ENCODE results near the gene DCLK1. TPM values are rescaled to one million over a fixed set of nuclear protein-coding genes. Genes with fewer than 3 reads are reported as not detected.

DCLK1 gene
- total RNA-seq, 2 experiments from 2014 or later = not detected

DNA sequence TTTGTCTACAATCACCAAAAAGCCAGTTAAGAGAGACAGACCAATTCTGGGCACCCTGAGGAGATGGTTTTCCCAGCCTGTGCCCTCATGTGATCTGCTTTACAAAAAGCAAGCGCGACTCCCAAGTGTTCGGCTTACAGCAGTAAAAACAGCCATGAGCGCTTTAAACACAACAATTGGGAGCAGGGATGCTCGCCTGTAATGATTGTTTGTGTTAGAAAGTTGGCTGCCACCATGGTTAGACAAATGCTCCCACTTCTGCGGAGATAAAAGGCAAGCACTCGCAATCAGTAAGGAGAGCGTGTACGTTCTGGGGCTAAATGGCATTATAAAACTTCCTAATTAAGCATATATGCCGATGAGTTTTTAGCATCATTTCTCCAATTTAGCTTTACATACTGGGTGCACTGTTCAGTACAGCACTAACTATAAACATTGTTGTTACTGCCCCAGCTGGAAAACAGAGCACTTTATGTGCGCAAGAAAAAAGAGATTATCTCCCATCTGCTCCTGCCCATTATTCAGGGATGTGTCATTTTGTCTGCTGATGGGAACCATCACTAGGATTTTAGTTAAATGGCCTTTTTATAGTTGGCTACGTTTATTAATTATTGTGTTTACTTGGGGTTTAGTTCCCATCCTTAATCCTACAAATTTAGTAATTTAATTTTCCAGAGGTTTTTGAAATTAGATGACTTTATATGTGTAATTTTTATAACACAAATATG, 345.4 kb downstream of the DCLK1 start:
- H3K4me3 Mint-ChIP-seq = no peak overlapping the region
- H3K36me3 Mint-ChIP-seq (ENCODE audit: low read depth) = no peaks in the 10 kb centered on the region
- ChIA-PET CTCF (no interaction called here), POLR2A (no interaction called here)
- DNase-seq (no peak), ATAC-seq (no peak)
- no peaks in the 10 kb centered on the region for H3K9me3 Mint-ChIP-seq (ENCODE audit: insufficient read depth)
- no peak overlapping the region for H3K27ac Mint-ChIP-seq
- no peaks in the 10 kb centered on the region for H3K4me1 Mint-ChIP-seq (ENCODE audit: low read depth)
- no peaks in the 10 kb centered on the region for H3K27me3 Mint-ChIP-seq (ENCODE audit: low read depth)

DNA sequence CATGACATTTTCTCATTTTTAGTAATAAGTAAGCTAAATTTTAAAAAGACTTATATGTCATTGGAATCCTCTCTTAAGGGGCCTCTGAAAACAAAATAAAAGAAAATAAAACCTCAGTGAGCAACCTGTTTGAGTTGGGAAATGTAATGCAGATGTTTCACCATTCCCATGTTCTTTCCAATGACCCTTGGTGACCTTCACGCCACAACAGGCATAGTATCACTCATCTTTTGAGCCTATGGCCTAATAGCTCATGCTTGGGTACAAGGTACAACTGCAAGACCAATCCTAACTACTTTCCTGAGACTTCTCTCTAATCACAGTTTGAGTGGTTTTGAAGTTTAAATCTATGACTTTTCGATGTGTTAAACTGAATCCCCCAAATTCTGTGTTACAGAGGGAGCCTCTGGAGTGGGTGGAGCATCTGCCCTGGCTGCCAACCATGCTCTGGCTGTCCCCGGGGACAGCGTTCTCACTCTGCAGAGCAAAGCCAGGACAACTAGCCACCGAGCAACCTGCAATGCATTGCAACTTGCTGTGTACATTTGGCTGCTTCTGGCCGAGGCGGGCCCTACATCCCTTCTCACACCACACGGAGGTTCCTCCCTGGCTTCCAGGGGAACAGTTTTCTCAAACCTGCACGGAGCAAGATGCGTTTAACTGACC, 346.8 kb downstream of the DCLK1 start:
- ATAC-seq (no peak), DNase-seq (no peak)
- H3K9me3 Mint-ChIP-seq (ENCODE audit: insufficient read depth) = no peaks in the 10 kb centered on the region
- no peaks in the 10 kb centered on the region for H3K36me3 Mint-ChIP-seq (ENCODE audit: low read depth)
- no peak overlapping the region for H3K27ac Mint-ChIP-seq
- no peaks in the 10 kb centered on the region for H3K27me3 Mint-ChIP-seq (ENCODE audit: low read depth)
- POLR2A ChIA-PET = no interaction called here
- no peaks in the 10 kb centered on the region for H3K4me1 Mint-ChIP-seq (ENCODE audit: low read depth)
- CTCF ChIA-PET = no interaction called here
- H3K4me3 Mint-ChIP-seq = no peak overlapping the region

DNA sequence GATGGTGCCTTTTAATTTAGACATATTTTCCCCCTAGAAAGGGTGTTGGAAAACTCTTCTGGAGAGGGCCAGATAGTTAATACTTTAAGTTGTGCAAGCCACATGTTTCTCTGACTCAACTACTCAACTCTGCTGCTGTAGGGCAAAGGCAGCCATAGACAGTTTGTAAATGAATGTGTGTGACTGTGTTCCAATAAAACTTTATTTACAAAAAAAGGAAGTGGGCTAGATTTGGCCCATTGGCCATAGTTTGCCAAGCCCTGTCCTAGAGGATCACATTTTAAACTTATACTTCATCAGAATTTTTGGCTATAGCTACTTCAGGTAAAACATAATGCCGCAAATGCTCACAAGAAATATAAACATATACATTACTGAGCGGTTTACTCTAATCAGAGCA, 348.4 kb downstream of the DCLK1 start:
- no peaks in the 10 kb centered on the region for H3K9me3 Mint-ChIP-seq (ENCODE audit: insufficient read depth)
- no peak overlapping the region for H3K4me3 Mint-ChIP-seq
- ChIA-PET POLR2A (no interaction called here), CTCF (no interaction called here)
- no peak for ATAC-seq
- no peak for DNase-seq
- no peaks in the 10 kb centered on the region for H3K27me3 Mint-ChIP-seq (ENCODE audit: low read depth)
- H3K27ac Mint-ChIP-seq = no peak overlapping the region
- H3K4me1 Mint-ChIP-seq (ENCODE audit: low read depth) = no peaks in the 10 kb centered on the region
- no peaks in the 10 kb centered on the region for H3K36me3 Mint-ChIP-seq (ENCODE audit: low read depth)

DNA sequence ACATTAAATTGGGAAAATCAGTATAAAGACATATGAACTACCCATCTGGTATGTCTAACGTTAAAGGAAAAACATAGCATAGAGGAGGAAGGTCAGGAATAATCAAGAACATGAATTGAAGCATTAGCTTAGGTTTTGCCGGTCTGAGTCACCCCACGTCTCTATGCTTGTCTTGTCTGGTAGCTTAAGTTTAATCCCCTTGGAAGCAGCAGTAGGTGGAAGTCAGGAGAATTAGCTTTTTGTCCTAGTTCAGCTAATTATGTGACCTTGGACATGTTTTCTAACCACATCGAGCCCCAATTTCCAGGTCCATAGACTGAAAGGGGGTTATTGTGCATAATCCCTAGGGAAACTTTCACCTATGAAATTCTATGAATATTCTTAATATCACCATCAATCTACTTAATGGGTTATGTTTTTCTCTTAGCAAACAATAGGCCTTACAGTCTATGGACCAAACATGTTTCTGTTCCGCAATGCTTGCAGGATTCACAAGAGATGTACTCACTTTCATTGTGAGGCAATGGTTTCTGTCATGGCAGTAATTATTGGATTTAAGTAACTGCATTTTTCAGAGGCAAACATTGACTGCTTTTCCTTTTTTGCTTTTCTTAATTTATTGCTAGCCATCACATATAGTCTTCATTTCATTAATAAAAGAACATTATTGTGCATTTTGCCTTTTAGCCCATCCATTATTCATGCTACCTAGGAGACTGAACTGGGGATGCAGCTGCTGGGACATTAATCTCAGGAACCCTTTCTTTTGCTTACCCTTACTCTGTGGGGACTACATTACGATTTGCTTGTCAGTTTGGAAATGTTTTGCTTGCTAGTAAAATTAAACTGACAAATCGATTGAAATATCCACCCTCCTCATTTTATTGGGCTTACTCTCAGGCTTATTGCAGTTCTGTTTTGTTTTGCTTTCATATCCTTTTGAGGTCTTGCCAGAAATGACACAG, 349.9 kb downstream of the DCLK1 start:
- H3K27me3 Mint-ChIP-seq (ENCODE audit: low read depth) = no peaks in the 10 kb centered on the region
- ATAC-seq = no peak
- no peaks in the 10 kb centered on the region for H3K9me3 Mint-ChIP-seq (ENCODE audit: insufficient read depth)
- H3K4me1 Mint-ChIP-seq (ENCODE audit: low read depth) = no peaks in the 10 kb centered on the region
- ChIA-PET CTCF (interaction anchor here (1.2 kb wide), 1 partner anchor 8 kb away, joined by 4 read pairs; no protein-coding TSS in a partner anchor), POLR2A (no interaction called here)
- H3K4me3 Mint-ChIP-seq = no peak overlapping the region
- H3K27ac Mint-ChIP-seq = no peak overlapping the region
- DNase-seq = no peak
- no peaks in the 10 kb centered on the region for H3K36me3 Mint-ChIP-seq (ENCODE audit: low read depth)

DNA sequence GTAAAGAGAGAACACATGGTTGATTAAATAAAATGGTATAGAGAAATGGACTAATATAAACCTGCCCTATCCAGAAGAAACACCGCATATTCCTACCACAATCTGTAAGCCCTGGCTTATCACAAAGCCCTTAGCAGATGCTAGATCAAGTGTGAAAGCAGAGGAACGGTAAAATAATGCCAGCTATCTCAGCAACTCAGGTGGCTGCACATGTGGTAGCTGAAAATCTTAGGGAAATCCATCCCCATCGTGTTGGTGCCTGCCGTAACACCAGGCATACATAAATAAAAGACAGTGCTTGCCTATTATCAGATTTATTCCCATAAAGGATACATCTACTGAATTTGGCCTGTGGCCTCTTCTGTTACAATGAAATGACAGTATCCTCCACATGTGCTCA, 350.6 kb downstream of the DCLK1 start:
- H3K27ac Mint-ChIP-seq = no peak overlapping the region
- no peak for DNase-seq
- no peak for ATAC-seq
- no peaks in the 10 kb centered on the region for H3K4me1 Mint-ChIP-seq (ENCODE audit: low read depth)
- ChIA-PET CTCF (interaction anchor here (1.2 kb wide), 1 partner anchor 9 kb away, joined by 4 read pairs; no protein-coding TSS in a partner anchor), POLR2A (no interaction called here)
- no peaks in the 10 kb centered on the region for H3K36me3 Mint-ChIP-seq (ENCODE audit: low read depth)
- no peak overlapping the region for H3K4me3 Mint-ChIP-seq
- no peaks in the 10 kb centered on the region for H3K27me3 Mint-ChIP-seq (ENCODE audit: low read depth)
- no peaks in the 10 kb centered on the region for H3K9me3 Mint-ChIP-seq (ENCODE audit: insufficient read depth)

DNA sequence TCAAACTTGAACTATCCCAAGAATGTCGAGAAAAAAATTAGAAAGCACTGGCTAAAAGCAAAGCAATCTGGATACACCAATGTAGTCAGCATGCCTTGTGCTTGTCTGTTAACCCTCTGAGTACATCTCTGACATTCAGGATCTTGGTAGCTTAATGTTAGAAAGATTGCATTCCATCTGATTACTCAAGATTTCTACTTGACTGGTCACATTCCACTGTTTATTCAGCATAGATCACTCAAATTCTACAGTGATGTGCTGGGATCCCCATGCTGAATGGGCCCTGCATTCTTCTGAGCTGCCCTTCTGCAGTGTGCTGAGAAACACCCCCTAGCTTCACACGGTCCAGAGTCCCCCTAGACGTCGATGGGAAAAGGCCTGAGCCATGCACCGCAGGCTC, 359.3 kb downstream of the DCLK1 start:
- no peak for ATAC-seq
- no peak for DNase-seq
- no peaks in the 10 kb centered on the region for H3K9me3 Mint-ChIP-seq (ENCODE audit: insufficient read depth)
- POLR2A ChIA-PET = no interaction called here
- H3K27ac Mint-ChIP-seq = no peak overlapping the region
- no peak overlapping the region for H3K4me3 Mint-ChIP-seq
- CTCF ChIA-PET = no interaction called here
- H3K4me1 Mint-ChIP-seq (ENCODE audit: low read depth) = no peaks in the 10 kb centered on the region
- no peaks in the 10 kb centered on the region for H3K27me3 Mint-ChIP-seq (ENCODE audit: low read depth)
- no peaks in the 10 kb centered on the region for H3K36me3 Mint-ChIP-seq (ENCODE audit: low read depth)

DNA sequence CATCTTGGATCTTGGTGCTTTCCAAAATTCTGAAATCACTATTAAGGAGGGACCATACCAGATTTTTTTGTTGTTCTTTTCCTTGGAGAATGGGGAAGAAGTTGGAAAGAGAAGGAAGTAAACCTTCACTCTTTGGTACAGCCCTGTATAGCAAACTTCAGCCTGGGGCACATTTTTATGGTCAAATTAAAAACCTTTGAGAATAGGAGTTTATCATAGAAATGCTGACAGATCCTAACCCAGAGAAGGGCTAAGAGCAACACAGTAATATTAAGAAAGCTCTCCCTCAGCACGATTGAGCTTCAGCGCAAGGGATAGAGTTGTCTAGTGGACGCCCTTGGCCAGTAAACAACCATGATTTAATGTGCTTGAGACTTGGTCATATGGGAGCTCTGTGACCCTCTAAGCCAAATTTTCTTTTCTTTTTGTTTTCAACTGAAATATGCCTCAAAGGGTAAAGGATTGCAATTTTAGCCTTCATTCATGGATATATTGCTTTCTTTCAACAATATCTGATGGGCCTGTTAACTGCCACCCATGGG, 360.4 kb downstream of the DCLK1 start:
- no peaks in the 10 kb centered on the region for H3K36me3 Mint-ChIP-seq (ENCODE audit: low read depth)
- H3K9me3 Mint-ChIP-seq (ENCODE audit: insufficient read depth) = no peaks in the 10 kb centered on the region
- ATAC-seq (no peak), DNase-seq (no peak)
- H3K4me3 Mint-ChIP-seq = no peak overlapping the region
- H3K4me1 Mint-ChIP-seq (ENCODE audit: low read depth) = no peaks in the 10 kb centered on the region
- no peaks in the 10 kb centered on the region for H3K27me3 Mint-ChIP-seq (ENCODE audit: low read depth)
- ChIA-PET CTCF (no interaction called here), POLR2A (no interaction called here)
- H3K27ac Mint-ChIP-seq = no peak overlapping the region

DNA sequence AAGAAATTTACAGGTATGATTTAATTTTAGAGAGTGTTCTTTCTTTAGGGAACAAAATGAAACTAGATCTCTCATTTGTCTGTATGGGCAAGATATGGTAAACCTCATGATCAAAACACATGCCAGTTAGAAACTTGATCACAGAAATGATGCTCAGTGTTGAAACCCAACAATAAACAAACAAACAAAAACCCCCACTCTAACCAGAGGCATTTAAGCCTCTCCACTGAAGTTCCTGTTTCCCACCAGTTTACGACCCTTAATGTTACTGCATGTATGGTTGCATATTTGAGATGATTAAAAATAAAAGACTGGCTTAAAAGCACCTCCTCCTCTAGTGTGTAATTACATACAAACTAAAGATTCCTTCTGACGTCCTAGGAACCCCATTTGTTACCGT, 361.4 kb downstream of the DCLK1 start:
- no peaks in the 10 kb centered on the region for H3K27me3 Mint-ChIP-seq (ENCODE audit: low read depth)
- no peaks in the 10 kb centered on the region for H3K4me1 Mint-ChIP-seq (ENCODE audit: low read depth)
- H3K4me3 Mint-ChIP-seq = no peak overlapping the region
- no peaks in the 10 kb centered on the region for H3K36me3 Mint-ChIP-seq (ENCODE audit: low read depth)
- CTCF ChIA-PET = no interaction called here
- ATAC-seq (no peak), DNase-seq (no peak)
- POLR2A ChIA-PET = no interaction called here
- no peaks in the 10 kb centered on the region for H3K9me3 Mint-ChIP-seq (ENCODE audit: insufficient read depth)
- H3K27ac Mint-ChIP-seq = no peak overlapping the region

DNA sequence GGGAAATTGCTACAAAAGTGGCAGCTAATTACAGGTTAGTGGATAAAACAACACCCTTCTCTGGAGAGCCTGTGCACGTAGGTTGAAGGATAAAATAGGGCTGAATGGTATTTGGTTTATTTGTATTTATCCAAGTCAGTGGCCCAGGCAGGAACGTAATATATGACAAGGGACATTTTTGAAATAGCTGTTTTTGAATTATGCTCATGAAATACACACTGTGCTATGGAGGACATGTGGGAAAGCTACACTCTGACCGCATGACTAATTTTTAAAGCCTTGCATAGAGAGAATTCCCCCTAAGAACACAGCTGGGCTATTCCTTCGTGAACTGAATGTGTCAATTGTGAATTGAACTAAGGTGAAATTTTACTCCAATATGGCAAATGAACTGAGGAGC, 362.6 kb downstream of the DCLK1 start:
- no peaks in the 10 kb centered on the region for H3K4me1 Mint-ChIP-seq (ENCODE audit: low read depth)

DNA sequence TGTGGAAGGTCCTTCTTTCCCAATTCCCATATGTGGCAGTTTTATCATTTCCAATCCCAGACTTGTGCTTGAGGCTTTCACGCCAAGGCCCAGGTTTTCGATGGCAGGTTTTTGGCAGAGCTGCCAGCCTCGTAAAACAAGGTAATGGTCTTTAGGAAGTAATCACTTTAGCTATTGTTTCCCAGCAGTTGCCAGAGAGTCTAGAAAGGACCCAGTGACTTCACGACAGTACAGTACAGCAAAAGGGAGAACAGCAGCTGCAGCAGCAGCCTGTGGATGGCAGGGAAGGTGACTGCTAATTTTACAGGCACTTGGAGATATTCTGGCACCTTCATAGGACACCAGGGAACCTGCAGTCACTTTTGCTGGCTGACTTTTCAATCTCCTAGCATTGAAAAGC, 363.1 kb downstream of the DCLK1 start:
- Mint-ChIP-seq H3K27me3 (ENCODE audit: low read depth) (no peaks in the 10 kb centered on the region), H3K36me3 (ENCODE audit: low read depth) (no peaks in the 10 kb centered on the region), H3K27ac (no peak overlapping the region), H3K4me1 (ENCODE audit: low read depth) (no peaks in the 10 kb centered on the region), H3K4me3 (no peak overlapping the region), H3K9me3 (ENCODE audit: insufficient read depth) (no peaks in the 10 kb centered on the region)
- DNase-seq (no peak), ATAC-seq (no peak)
- ChIA-PET CTCF (no interaction called here), POLR2A (no interaction called here)

More for the DNA sequence above, 362.6 kb downstream of the DCLK1 start:
- H3K27ac Mint-ChIP-seq = no peak overlapping the region
- H3K36me3 Mint-ChIP-seq (ENCODE audit: low read depth) = no peaks in the 10 kb centered on the region
- no peaks in the 10 kb centered on the region for H3K9me3 Mint-ChIP-seq (ENCODE audit: insufficient read depth)
- DNase-seq (no peak), ATAC-seq (no peak)
- ChIA-PET CTCF (no interaction called here), POLR2A (no interaction called here)
- H3K4me3 Mint-ChIP-seq = no peak overlapping the region
- H3K27me3 Mint-ChIP-seq (ENCODE audit: low read depth) = no peaks in the 10 kb centered on the region

DNA sequence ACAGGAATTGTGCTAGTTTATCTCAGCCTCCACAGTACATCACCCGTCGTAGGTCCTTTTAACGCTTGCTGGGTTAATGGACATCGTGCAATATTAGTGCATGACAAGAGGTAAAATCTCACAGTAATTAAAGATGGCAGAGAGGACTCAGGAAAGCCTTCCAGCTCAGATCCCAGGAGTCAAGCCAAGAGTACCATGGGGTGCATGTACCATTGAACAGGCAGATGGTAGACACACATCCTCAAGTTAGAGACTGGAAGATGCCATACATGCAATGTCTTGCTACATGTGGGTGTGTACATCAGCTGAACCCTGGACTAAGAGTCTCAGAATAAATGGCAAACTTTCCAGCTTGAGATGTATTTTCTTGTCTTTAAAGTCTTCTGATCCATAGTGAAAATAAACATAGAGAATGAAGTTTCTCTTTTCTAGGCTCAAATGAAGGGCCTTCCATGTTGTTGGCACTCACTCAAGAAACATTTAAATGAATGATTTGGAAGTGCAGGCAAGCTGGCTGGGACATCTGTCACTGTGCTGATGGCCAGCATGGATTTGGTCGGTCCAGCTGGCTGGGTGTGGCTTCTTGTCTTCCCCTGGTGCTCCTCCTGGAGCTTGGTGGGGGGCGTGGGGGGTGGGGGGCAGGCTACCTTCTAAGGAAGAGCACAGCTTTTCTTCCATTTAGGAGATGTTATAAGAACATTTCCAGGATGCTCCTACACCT, 363.8 kb downstream of the DCLK1 start:
- Mint-ChIP-seq H3K9me3 (ENCODE audit: insufficient read depth) (no peaks in the 10 kb centered on the region), H3K4me3 (no peak overlapping the region), H3K27me3 (ENCODE audit: low read depth) (no peaks in the 10 kb centered on the region), H3K4me1 (ENCODE audit: low read depth) (no peaks in the 10 kb centered on the region), H3K36me3 (ENCODE audit: low read depth) (no peaks in the 10 kb centered on the region), H3K27ac (no peak overlapping the region)
- ChIA-PET POLR2A (no interaction called here), CTCF (no interaction called here)
- ATAC-seq (no peak), DNase-seq (no peak)
